HG03045 (cell line): ENCODE results near the gene RGS19.
"Not testable (repeated sequence)": the region's sequence is repeated elsewhere in the genome, so short reads cannot be mapped to it uniquely, and the experiment has no call there.

Experiments
- ATAC-seq: cut with Tn5 transposase; IDR thresholded peaks from one replicate; pipeline ENCODE4 v1.9.1; 2021; ENCODE audit warnings: mild to moderate bottlenecking, moderate library complexity; ENCODE audit not compliant: unreplicated experiment

The RGS19 gene

DNA sequence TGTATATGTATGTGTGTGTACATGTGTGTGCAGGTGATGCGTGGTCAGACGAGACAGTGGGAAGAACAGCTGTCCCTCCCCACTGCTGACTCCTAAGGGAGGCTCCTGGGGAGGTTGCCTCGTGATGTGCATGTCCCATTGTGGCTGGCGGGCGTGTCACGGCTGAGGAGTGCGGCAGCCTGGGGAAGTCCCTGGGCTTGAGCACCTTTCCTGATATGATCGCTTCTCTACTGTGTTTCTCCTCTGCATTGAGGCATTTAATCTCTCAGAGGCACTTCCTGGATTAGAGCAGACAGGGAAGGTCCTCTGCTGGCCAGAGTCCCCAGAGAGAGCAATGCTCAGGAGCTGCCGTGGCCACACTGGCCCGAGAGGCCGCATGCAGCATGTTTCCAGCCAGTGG is 16.6 kb upstream of the RGS19 start:
- no peak for ATAC-seq

DNA sequence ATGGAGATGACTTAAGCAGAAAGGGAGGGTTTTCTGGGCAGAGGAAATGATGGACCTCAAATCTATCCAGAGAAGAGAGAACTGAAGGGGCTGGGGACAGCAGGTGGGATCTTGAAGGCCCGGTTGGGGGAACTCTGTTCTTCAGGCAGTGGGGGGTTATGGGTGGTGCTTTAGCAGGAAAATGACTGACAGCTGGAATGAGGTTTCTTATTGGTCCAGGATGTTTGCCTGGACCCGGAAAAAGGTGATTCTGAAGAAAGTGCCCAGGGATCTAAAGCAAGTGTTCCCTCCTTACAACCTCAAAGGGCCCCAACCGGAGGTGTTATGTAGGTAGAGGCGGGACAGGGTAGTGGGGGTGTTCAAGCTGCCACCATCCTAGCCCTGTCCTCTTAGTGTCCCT is 16.1 kb upstream of the RGS19 start:
- ATAC-seq: no peak

DNA sequence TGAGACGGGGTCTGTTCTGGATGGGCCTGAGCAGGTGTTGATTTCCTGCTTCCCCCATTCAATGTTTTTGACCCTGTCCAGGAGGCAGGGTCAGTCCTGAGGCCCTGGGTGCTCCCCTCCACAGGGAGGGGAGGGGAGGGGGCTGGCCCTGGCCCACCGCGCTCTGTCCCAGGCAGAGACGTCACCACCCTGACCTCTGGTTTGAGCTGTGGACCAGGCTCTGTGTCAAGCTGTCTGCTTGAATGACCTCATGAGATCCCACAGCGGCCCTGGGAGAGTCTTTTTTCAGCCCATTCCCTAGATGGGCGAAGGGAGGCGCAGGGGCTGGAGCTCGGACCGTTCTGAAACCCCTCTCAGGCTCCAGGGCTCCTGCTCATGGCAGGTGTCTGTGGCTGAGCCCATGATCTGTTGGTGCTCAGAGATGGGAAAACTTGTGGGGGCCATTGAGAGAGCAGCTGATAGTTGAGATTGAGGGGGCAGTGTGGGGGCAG is 13.7 kb upstream of the RGS19 start:
- no peak for ATAC-seq

DNA sequence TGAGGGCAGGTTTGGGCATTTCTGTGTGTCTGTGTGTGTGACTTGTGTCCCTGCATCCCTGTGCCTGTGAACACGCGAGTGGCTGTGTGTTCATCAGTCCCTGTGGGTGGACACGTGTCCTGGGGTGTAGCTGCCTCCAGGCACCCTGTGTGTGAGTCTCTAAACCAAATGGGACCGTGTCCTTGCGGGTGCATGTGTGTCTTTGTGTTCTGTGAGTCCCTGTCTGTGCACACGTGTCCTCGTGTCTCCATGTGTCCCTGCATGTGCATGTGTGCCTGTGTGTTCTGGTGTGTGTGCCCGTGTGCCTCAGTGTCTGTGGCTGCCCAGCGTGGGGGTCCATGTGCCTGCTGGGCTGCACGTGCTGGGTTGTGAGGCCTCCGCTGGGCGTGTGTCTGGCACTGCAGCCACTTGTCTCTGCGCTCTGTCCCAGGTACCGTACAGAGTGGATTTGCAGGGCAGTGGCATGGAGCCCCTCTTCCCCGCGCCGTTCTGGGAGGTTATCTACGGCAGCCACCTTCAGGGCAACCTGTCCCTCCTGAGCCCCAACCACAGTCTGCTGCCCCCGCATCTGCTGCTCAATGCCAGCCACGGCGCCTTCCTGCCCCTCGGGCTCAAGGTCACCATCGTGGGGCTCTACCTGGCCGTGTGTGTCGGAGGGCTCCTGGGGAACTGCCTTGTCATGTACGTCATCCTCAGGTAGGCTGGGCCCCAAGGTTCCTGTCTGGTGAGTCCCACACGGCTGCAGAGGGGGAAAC is 13.1 kb upstream of the RGS19 start:
- ATAC-seq: no peak

DNA sequence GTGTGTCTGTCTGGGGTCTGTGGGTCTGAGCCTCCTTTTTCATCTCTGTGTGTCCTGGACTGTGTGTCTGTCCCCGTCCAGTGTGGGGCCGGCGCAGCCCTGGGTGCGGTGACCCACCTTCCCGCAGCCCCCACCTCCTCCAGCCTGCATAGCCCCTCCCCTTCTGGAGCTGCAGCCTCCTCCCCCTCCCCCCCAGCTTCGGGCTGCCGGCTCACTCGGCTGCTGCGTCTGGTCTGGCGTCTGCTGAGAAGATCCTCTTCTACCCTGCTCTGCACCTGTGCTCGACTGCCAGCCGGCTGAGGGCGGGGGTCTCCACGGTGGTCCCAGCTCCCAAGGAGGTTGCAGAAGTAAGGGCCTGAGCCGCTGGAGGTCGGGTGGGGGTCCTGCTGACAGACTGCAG is 12.5 kb upstream of the RGS19 start:
- no peak for ATAC-seq

DNA sequence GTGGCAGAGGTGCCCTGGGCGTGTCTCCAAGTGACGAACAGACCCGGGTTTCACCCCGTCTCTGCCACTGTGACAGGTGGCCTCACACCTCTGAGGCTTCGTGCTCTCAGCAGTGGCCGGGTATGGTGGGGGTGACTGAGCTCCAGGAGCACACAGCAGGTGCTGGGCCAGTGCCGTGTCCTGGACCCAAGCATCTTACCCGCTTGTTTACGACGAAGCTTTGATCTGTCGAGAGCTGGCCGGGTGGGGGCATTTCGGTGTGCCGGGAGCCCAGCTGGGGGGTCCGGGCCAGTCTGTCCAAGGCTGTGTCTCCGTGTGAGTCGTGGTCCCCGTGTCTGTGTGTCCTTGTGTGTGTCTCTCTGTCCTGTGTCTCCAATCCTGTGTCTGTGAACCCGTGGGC is 12.0 kb upstream of the RGS19 start:
- ATAC-seq: no peak

DNA sequence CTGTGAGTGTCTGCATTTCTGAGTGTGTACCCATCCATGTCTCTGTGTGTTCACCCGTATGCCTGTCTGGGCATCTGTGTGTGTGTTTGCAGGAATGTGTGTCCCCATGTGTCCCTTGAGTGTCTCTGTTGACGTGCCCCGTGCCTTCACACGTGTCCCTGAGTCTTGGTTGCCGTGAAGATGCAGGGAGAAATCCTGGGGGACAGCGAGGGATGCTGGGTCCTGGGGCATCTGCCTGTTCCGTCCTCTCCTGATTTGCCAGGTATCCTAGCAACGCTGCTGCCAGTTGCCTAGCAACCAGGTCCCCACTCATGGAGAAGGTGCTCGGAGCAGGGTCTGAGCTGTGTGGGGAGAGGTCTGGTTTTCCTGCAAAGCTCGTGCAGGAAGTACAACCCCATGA is 10.8 kb upstream of the RGS19 start:
- no peak for ATAC-seq

DNA sequence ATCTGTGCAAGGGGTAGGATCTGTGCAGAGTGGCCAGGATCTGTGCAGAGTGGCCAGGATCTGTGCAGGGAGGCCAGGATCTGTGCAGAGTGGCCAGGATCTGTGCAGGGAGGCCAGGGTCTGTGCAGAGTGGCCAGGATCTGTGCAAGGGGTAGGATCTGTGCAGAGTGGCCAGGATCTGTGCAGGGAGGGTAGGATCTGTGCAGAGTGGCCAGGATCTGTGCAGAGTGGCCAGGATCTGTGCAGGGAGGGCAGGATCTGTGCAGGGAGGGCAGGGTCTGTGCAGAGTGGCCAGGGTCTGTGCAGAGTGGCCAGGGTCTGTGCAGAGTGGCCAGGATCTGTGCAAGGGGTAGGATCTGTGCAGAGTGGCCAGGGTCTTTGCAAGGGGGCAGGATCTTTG is 9.3 kb upstream of the RGS19 start:
- not testable (repeated sequence) for ATAC-seq

DNA sequence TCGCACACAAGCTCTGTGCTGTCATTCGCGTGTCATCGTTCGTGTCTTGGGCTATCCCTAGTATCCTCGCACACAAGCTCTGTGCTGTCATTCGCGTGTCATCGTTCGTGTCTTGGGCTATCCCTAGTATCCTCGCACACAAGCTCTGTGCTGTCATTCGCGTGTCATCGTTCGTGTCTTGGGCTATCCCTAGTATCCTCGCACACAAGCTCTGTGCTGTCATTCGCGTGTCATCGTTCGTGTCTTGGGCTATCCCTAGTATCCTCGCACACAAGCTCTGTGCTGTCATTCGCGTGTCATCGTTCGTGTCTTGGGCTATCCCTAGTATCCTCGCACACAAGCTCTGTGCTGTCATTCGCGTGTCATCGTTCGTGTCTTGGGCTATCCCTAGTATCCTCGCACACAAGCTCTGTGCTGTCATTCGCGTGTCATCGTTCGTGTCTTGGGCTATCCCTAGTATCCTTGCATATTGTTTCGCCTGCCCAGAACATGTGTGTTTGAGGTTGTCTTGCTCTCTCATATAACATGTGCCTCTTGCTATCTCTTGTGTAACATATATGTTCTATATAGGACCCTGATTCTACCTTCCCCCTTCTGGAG is 8.0 kb upstream of the RGS19 start:
- ATAC-seq: not testable (repeated sequence)

DNA sequence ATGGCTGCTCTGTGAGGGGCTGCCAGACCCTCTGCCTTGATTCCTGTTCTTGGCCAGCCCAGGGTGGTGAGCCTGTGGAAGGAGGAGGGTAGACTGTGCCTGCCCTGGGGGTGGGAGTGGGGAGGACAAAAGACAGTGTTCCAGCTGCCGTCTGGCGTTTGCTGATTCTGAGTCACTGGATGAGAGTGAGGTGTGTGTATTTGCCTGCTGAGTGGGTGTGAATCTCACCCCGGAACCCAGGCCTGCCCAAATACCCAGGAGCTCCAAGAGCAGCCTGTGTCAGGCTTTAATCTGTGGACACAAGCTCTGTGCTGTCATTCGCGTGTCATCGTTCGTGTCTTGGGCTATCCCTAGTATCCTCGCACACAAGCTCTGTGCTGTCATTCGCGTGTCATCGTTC is 7.5 kb upstream of the RGS19 start:
- ATAC-seq: no peak

DNA sequence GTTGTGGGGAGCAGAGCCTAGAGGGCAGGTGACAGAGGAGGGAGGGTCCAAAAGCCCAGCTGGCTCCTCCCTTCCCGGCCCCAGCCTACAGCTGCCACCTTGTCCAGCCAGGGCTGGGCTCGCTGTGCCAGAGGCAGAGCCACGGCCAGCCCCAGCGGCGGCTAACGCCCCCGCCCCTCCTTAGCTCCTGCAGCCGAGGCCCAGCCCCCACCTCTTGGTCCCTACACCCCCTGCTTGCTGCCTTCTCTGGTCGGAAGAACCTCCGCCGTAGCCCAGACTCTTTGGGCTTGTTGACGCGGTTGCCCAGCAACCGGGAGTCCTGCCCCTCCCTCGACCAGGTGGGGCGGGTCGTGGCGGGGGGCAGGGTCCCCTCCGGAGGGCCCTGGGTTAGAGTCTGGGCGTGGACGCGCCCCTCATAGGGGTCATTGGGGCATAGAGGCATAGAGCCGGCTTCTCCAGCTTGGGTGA is 5.4 kb upstream of the RGS19 start:
- ATAC-seq: no peak

DNA sequence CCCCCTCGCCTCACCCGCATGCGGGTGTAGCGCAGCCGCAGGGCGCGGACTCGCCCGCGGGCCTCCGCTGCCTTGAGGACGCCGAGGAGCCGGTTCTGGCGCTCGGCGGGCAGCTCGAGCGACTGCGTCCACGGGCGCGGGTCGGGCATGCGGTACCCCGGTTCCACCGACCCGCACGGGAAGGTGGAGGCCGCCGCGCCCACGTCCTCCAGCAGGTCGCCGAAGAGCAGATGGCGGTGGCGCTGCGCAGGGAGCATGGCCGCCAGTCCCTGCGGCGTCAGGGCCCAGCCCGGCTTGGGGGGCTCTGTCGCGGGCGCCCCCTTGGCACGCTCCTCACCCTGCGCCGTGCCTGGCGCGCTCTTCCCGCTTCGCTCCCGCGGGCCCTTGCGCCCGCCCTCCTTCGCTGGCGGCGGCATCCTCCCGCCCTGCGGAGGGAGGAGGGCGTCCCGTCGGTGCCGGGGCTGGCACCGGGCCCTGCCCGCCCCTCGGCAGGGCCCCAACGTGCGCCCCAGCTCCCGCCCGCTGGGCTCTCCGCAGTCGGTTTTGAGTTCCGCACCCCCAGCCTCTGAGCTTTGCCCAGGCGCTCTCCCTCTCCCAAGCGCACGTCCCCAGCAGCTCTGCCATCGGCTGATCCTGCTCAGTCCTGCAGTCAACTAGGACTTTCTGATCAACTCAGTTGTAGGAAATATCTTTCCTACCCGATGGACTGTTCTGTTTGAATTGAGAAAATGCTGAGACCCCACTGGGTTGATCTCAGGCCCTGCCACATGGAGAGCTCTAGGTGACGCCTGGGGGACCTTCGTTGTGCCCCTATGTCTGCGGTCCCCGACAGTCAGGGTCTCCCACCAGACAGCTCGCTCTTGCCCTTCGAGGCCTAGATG is 4.7 kb upstream of the RGS19 start, which contains the start of gene LKAAEAR1:
Gene LKAAEAR1 (minus strand): TSS at position 595 of the 881 bp plus-strand sequence. CDS start 179 bp downstream, at position 416.
- no peak for ATAC-seq

DNA sequence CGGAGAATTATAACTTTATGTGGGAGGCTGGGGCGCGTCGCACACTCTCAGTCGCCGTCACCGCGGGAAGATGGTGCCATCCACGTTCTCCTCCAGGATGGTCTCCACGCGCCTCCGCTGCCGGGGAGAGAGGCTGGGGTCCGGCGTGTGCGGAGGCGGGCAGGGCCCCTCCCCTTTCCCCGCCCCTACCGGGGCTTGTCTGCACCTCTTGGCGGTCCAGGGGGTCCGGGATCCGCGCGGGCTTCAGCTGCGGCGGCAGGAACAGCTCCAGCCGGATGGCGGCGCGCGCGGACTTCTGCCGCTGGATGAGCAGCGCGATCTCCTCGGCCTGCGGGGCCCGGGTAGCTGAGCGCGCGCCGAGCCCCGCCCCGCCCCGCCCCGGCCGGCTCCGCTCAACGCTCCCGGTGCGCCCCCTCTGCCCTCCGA is 4.1 kb upstream of the RGS19 start:
- ATAC-seq: no peak

DNA sequence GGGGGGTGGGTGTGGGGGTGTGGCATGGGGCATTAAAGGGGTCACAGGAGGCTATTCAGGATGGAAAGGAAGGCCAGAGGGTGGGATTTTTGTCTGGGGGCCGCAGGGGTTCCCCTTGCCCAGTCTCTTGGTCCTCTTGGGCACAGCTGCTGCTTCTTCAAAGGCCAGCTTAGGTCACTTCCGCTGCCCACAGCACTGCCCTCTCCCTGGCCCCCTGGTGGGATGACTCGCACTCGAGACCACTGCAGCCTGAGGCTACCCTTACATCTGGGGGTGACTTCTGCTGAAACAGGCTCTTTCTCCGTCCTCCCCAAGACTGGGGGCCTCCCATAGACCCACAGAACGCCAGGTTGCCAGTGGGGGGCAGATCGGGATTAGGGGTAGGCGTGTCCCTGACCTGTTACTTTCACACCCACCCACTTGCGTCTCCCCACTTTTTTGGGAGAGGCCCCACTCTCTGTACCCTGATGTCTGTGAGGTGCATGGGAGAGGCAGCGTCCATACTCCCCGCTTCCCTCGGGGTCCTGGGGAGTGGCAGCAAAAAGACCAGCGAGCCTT is 3.6 kb upstream of the RGS19 start:
- no peak for ATAC-seq

DNA sequence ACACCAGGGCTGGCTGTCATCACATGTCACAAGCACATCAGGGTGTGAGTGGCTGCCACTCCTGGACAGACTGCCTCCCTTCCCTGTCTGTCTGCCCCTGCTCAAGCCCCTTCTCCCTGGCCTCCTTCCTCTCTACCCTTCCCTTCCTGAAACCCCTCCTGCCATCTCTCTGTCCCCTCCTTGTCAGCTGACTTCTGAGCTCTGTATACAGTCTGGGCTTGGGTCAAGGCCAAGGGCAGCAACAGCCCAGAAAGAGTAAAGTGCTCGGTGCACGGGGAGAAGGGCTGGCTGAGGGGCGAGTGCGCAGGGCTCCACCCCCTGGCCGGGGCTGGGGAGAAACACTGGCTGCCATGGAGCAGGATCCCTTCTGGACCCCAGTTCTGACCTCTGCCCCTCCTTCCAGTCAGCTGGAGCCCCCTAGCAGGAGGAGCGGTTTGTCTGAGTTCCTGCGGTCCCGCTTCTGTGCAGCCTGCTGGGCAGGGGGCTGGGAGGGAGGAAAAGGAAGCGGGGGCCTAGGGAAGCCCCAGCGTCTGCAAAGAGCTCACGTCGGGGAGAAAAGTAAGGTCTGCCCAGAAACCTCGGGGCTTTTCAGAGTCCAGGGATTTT is 2.9 kb upstream of the RGS19 start:
- ATAC-seq: no peak

DNA sequence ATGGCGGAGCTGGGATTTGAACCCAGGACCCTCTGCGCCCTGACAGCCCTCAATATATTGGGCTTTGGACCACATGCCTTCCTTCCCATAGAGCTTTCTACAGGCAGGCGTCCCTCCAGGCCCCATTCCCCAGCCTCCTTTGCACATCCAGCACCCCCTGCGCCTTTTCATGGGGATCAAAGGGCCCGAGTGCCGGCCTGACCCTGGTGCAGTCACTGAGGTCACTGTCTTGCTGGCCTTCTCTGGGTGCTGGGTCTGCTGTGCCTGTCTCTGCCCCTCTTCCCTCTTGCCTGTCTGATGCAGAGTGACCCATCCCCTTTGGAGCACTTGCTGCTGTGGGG is 2.3 kb upstream of the RGS19 start:
- ATAC-seq: no peak

DNA sequence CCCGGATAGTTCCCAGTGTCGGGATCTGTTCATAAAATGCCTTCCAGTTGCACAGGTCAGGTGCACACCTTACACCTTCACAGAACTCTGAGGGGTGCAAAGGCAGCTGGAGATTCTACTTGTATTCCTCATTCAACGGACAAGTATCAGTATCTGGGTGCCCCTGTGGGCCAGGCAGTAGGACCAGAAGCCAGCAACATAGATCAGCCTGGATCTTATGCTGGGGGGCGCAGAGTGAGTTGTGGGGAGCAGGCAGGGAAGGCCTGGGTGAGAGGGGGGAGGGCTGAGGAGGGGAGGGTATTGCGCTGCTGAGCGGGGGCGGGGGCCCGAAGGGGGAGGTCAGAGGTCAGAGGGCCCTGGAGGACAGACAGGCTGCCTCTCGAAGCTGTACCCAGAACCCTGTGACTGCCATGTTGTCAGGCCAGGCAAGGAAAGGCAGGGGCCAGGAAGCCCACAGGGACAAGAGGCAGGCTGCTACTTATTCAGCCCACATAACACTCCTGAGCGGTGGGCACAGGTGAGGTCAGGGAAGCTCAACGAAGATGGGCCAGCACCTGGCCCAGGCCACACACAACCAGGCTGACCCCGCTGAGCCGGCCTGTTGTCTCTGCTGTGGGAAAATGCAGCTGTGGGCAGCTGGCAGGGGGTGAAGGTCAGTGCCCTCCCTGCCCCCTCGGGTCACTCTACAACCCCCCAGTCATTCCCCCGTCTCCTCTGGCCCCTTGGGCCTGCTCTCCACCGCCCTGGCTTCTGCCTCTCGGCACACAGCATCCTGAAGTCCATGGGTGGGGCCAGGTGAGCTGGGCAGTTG is 1.7 kb upstream of the RGS19 start:
- ATAC-seq: no peak

DNA sequence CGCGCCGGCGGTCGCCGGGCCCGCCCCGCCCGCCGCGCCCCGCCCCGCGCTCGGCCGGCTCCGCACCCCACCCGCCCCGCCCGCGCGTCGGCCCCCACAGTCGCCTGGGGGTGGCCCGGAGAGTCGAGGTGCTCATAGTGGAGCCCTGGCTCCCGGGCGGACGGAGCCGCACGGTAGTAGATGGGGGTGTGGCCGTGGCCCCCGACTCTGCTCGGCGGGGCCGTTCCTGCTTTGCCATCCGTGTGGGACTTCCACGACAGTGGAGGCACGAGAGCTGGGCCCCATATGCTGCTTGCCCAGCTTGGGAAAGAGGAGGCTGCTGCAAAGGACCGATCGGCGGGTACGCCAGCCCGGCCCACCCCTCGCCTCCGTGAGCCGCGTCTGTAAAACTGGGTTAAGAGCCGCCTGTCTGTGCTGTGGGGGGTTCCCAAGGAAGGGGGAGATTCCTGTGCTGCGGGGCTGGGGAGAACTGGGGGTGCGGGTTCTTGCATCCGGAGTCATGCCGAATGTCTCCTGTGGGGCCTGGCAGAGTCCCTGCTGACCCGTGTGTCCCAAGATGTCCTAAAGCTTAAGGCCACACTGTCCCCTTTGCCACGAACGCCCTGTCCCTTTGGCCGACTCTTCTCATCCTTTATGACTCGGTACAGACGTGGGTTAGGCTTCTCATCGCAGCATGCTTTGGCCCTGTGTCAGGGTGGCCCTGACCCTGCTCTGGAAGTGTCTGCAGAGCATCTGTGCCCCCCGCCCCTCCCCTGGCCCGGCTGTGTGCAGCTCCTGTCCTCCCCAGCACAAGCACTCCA is 895 bp upstream of the RGS19 start, which contains the start of gene OPRL1:
Gene OPRL1 (plus strand): TSS at position 70 of the 800 bp plus-strand sequence. CDS start 12,639 bp downstream, outside the sequence.
- ATAC-seq: no peak

DNA sequence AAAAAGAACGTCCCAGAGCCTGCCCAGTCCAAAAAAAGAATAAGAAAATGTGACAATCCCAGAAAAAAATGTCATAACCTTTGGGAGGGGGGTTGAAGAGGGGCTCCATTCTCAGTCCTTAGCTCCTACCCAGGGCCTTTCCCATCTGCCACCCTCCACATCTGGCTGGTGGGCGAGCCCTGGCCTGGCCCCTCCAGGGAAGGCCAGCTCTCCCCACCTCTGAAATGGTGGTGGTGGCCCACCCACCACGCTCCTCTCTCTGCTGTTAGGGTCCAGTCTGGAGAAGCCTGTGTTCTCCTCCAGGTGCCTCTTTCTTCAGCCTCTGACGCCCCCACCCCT is 415 bp downstream of the RGS19 start:
- no peak for ATAC-seq
